ENCODE results near the gene ZBTB7C.
A peak's percentile ranks its signal among the peaks of the same experiment; 100 is the strongest.

Gene ZBTB7C

DNA sequence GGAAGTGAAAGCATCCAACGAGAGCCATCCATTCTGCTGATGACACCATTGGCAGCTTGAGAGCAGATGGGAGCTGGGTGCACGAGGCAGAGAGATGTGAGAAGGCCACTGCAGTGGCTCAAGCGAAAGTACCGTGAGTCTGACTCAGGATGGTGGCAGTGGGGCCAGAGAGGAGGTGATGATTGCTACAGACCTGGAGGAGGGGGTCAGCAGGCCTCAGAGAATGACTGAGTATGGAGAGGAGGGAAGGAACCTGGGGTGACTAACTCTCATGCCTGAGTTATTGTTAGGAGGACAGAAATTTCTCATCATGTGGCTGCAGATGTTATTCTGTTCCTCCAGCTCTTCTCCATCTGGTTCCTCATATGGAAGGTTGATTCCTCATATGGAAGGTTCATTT, 8.8 kb upstream of the ZBTB7C start:
- FAIRE-seq = no peak

DNA sequence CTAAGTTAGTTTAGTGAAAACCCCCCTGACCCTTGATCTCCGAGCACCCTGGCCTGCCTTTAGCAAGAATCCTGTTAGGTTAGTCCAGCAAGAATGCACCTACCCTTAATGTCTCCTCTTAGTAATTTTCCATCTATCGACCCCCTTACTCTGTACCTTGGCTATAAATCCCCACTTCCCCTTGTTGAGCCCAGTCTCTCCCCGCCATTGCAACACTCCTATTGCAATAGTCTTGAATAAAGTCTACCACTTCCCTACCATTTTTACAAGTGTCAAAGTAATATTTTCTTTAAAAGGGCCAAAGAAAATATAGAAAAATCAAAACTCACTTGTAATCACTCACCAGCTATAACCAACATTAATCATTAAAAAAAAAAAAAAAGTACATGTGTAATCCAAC, 4.2 kb upstream of the ZBTB7C start:
- FAIRE-seq = no peak

DNA sequence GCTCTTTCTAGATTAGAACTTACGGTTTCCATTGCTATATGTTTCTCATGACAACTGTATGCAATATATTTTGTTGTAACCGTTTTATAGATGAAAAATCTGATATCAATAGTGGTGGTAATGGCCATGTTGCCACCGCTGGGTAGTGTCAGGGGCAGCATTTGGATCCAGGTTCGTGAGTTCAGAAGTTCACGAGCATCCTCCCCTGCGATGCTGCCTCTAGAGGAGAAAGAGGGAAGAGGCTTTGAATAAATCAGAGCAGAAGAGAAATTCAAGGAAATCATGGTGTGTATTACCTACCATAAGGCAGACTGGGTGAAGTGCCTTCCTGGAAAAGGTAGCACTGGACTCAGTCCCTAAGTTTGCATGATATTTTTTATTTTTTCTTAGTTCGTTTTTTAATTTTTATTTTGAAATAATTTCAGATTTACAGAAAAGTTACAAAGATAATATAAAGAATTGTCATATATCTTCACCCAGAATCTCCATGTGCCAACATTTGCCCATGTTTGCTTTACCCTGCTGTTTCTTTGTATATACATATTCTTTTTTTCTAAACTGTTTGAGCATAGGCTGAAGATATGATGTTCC, 3.3 kb upstream of the ZBTB7C start:
- FAIRE-seq = peak; percentile 41

DNA sequence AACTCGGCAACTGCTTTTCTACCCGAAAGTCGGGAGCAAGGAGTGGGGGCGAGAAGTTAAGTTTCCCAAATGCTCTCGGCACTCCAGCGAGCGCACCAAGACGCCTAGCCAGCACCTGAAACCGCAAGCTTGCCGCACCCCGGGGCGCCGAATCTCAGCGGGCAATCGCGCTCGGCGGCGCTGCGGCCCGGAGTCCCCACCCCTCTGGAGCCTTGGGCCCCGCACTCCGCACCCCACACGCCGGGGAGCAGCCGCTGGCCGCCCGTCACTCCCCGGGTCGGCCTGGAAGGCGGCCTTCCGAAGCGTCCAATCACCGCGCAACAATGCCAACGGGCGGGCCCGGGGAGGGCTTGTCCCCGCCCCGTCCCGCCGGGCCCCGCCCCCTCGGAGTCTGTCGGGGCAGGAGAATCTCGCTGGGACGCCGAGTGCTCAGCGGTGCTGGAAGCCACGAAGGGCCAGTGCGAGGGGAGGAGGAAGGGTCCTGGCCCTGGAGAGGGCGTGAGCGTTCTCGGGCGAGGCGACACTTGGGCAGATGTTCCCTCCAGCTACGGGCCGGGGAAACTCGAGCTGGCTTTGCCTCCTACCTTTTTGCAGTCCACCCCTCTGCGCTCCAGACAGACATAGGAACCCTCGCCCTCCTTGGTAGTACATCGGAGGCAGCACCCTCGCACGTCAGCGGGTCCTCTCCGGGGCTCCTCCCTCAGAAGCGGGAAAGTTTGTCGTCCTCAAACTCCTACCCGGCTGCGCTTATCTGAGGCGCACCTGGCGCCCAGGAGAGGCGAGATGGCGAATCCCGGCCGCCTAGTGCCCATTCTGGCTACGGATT, 1.1 kb upstream of the ZBTB7C start:
- FAIRE-seq = no peak

DNA sequence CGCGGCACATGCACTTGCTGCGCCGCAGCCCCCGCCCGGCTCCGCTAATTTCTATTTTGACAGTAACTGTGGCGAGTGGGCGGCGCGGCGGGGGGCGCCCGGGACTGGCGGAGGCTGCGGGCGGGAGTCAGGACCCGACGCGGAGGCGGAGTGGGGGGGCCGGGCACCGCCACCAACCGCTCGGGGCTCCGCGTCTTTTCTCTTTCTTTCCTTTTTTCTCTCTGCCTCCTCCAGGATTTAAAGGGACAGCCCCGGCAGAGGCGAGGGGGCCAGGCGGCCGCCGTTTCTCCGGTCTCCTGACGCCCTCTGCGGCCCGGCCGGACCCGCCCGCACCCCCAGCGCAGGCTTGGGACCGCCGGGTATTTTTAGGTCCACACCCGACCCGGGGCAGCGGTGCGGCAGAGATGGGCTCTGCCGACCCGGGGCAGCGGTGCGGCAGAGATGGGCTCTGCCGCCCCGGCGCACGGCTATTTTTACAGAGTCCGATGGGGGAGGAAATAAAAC, 460 bp upstream of the ZBTB7C start:
- FAIRE-seq = no peak

DNA sequence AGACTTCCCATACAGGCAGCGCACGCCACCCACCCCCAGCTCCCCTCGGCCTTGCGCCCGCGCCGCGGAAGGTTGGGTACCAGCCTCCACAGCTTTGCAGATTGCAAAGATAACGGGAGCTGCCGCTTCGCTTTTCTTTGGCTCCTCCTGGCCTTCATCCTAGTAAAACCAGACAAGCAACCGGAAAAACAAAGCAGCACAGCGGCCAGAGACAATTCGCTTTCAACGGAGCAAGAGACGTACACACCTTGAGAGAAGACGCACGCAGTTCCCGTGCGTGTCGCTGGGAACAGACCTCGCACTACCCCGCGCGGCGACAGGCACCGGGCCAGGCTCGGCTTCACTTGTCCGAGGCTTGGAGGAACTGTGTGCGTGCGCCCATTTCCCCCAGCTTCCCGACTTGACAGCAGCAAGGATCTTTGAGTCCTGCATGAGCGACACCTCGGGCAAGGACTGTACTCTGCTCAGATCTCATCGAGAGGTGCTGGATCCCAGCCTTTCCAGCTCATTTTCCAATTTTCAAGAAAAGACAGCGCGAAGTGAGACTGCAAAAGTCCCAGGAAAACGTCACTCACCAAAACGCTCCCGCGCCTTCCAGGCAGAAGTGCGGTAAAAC, 964 bp downstream of the ZBTB7C start:
- no peak for FAIRE-seq

DNA sequence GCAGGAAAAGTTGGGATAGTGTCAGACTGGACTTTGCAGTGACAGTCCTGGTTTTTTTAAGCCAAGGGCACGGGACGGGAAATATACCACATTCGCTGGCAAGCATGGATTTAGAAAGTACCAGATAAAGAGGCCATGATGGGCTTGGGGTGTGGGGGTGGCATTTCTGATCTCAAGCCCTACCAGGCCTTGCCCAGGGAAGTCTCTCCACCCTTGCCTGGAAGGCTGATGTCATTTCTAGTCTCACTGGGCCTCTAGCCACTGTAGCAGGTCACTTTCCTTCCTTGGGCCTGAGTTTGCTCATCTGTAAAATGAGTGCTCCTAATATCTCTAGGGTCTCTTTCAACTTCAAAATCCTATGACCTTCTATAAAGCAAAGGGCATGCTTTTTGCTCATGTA, 1.8 kb downstream of the ZBTB7C start:
- FAIRE-seq = no peak

DNA sequence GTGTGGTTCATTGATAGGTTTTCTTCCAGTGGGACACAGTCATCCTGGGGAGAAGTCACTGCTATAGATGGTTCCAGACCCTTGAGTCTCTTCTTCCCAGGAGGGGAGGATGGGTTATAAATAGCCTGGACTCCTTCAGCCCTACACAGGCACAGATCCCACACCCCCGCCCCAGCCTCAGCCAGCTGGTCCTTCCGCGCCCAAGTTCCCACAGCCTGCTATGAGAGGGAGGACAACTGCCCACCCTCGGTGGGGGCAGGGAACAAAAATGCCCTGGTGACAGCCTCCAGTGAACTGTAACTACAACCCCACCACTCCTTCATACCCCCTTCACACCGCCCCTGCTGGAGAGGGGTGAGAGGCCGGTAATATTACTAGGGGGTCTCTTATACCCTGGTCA, 3.2 kb downstream of the ZBTB7C start:
- no peak for FAIRE-seq

DNA sequence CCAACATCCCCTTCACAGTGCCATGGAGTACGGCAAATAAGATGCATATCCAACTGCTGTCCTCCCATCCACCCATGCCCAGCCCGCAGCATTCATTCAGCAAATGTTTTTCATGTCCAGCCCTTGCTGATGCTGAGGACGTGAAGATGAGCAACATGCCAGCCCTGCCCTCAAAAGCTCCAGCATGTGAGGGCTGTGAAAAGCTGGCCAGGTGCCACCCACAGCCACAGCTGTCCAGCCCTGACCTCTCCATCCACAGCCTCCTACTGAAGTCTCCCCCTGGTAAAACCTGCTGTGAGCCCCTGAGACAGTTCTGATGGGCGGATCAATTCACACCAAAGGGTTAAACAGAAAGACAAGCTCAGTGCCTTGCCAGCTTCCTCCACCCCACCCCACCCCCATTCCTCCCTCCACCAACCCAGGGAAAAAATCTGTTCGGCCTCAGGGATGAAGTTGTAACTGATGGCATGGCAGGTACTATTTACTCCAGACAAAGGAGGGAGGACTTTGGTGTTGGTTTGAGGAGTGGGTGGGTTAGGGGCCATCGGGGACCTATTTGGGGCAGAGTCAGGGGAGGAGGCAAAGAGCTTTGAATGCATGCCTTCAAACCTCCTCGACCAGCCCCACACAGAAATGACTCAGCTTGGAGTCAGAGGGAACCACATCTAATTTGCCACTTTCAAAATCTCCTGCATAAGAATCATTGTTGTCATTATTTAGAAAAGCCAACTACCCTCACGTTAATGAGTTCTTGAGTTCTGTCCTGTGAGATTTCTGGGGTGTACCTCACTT, 4.3 kb downstream of the ZBTB7C start:
- no peak for FAIRE-seq

DNA sequence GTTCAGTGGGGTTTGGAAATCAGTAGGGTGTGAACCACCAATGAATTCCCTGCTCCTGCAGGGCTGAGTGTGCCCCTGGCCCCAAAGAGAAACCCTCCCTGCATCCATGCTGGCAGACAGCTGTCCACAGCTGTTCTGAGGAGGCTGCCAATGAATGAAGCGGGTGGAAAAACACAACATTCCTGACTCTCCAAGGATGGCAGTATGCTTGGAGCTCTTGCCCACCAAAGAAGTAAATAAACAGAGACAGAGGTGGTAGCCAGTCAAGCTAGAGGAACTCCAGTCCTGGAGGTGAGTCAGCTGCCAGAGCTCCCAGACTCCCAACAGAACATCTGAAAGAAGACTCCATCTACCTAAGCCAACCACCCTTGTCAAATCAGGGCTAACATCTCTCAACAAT, 6.2 kb downstream of the ZBTB7C start:
- no peak for FAIRE-seq

DNA sequence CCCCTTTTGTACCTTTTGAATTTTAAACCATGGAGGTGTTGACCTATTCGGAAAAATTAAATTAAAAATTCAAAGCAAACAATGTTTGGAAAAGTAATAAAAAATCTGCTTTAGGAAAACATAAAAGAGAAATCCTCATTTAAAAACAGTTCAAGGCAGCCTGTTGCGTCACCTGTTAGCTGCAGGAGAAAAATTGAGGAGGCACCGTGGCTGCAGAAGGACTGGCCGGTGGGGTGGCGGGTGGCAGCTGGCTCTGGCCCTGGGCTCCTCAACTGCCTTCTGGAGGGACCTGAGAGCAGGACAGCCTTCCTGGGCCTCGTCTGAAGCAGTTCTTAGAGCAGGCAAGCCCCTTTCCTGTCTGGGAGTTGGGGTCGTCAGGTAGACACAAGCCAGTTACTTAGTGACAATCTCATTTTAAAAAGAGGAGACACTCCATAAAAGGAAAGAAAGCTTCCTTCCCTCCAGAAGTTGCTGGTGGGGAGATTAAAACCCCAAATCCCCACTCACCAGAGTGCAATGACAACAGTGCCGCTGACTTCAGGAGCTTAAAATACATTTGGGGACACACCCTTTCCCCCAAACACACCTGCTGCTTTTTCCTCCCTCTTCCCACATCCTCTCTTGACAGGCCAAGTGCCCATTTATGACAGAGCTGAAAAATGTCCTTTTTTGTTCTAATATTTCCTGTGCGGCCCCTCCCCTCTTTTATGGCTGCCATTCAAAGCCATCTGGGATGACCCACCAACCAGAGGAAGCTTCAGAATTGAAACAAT, 9.7 kb downstream of the ZBTB7C start:
- no peak for FAIRE-seq

DNA sequence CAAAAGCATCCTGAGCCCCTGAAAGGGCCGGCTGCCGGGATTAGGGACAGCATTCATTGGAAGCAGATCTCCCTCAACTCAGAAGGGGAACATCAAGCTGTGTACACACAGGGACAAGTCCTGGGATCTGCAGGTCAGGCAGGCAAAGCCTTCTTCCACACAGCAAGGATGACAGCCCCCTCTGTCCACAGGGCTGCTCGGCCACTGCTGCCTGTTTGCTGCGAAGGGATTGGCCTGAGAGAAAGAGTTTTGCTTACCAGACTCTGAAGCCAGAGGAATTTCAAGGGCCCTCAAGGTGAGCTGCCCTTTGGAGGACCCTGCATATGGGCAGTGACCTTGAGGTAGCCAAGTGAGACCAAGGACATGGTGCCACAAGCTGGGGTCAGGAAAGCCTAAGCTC, 11.1 kb downstream of the ZBTB7C start:
- no peak for FAIRE-seq

DNA sequence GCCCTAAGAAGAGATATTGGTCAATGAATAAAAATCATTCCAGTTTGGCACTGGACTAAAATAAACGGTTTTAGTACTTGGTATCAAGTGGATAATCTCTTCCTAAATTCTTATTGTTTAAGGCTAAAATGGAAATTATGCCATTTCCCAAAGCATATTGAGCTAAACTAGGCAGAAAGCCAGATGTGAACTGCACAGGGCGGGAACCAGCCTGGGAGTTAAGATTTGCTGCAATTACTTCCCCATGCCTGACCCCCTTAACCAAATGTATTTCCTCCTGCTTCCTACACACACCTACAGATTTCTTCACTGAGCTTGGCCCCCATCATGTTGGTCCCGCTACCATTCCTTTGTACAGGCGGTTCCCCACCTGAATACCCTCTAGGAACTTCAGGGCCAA, 12.2 kb downstream of the ZBTB7C start:
- FAIRE-seq = no peak

DNA sequence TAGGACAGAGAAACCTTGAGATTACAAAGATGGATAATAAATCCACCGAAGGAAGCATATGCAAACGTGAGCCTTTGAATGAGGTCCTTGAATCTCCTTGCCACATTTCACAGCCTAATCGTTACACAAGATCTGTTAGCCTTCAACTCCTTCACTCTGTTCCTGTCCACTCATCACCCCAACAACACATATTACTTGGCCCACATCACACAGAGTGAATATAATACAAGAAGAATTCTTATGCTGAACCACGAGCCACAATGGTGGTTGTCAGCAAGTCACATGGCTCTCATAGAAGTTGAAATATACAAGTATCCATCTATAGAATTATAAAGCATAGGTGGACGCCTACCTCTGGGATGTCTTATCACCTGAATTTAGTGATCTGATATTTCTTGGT, 12.6 kb downstream of the ZBTB7C start:
- FAIRE-seq = no peak

DNA sequence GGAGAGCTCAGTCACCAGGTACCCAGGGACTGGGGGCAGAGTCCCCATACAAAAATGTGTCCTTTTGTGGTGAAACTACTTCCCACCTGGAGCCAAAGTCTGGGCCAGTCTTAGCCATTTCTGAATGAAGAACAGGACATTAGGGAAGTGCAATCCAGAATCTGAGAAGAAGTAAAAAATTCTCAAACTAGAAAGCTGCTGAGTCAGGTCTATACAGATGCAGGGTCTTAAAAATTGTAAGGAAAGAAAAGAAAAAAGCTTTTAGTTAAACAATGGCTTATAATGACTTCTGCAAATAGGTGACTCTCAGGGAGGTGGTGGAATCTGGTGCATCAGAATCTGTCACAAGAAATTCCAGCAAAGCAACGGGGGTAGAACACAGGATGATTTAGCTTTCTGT, 13.5 kb downstream of the ZBTB7C start:
- FAIRE-seq = no peak

DNA sequence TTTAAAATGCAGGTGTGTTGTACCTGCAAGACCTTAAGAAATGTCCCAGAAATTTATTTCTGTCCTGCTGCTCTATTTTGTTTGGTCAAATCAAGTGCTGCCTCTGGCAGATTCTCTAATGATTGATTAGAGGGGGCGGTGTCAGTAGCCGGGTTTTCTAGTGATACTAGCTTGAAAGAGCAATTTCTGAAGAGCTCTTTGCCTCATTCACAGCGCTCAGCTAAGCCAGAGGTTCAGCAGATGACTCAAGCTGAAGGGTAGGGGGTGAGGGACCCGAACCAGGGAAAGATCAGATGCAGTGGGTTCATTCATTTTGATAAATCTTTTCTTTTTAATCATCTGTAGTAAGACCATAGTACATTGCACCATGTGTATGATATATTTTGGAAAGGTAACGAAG, 15.0 kb downstream of the ZBTB7C start:
- FAIRE-seq = no peak

DNA sequence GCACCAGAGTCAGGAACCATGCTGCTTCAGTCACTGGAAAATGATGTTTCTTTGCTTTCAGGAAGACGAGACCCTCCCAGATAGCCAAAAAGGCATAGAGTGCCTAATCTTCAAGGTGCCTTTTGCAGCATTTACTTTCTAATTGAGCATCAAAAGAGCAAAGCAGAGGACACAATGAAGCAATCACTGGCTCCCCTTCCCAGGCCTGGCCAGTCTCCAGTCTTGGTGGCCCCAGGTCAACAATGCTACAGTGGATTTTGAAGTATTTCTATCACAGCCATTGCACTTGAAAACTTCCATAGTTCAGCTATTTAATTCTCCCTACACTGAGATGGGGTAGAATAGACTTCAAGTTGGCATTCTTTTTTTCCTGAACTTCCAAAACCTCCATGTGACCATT, 15.4 kb downstream of the ZBTB7C start:
- no peak for FAIRE-seq

DNA sequence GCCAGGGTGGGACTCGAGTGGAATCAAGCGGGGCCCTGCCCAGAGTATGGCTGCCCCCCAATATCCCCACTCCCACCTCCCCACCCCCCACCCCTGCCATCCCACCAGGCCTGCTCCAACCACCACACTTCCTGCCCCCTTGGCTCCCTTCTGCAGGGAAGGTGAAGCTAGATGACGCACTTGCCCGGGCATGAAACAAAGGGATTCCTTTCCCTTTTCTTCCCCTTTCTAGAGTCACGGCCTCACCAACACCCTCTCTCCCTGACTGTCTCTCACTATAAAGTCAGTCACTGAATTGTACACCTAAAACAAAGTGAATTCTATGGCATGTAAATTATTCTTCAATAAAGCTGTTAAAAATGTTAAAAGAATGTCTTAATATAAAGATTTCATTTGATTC, 16.0 kb downstream of the ZBTB7C start:
- no peak for FAIRE-seq

DNA sequence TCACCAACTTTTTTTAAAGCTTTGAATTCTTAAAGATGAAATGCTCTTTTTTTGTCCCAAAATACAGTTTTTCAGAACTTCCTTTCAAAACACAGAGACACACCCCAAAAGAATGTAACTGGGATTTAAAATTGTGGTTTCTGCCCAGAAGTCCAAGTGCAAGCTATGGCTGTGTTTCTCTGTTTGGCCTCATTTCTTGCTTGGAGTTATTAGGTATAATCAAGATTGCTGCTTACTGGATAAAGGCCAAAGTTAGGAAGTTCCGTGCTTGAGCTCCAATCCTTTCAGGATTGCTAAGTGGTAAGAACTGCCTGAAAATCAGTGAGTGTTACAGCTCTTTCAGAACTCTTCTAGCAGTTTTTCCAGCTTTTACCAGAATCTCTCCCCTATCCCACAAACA, 16.9 kb downstream of the ZBTB7C start:
- FAIRE-seq = no peak

DNA sequence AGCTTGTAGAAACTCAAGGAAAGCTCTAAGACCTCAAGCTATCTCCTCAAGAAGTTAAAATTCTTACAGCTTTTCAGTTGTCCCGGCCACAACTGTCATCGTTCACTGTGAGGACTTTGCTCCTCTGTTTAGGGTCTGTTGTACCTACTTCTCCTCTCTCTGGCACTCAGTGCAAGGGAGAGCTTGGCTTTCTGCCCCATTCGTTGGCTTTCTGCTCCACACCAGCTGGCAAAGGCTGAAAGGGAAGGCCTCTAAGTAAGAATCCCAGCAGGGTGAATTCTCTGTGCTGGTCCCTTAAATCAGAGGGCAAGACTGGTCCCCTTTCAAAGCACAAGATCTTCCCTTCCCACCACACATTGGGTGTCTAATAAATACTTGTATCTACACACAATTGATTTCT, 17.3 kb downstream of the ZBTB7C start:
- FAIRE-seq = no peak

DNA sequence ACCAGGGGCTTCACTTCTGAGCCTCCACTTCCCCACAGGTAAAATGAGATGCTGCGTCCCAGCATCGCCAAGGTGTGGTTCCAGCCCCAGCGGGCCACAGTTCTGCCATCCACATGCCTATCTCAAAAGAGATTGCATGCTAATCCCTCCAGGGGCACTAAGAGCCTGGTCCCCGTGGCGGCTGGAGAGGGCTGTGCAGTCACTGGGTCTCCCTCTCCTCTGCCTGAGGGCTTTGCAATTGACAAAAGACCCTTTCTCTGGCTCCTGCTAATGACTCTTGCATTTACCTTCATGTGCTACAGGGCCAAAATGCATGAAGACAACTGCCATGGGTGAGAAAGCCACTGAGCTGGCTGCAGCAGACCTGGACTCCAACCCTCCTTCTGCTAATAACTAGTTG, 18.5 kb downstream of the ZBTB7C start:
- FAIRE-seq = no peak

DNA sequence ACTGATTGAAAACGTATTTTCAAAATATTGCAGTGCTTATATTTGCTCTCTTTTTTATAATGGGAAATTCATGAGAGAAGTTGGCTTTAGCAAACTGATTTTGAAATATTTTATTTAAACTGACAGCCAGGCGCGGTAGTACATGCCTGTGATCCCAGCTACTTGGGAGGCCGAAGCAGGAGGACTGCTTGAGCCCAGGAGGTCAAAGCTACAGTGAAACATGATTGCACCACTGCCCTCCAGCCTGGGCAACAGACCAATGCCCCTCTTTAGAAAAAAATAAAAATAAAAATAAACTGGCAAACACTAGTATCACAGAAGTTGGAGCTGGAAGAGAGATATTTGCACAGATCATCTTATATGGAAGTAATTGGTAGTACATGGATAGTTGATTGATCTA, 20.7 kb downstream of the ZBTB7C start:
- no peak for FAIRE-seq

DNA sequence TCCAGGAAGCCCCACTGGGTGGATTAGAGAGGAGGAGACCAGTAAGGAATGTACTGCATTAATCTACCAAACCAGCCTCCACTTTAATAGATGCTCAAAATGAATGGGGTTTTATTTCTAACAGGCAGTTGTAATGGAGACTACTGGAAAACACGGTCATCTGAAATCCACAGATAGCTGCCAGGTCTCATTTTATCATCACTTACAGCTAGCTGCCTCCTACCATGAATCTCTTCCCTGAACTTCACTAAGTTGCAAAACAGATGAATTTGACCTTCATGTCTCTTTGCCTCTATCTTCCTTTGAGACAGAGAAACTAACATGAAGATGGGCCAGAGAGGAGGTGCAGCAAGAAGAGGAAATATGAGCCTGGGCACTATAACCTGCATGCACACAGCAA, 21.9 kb downstream of the ZBTB7C start:
- FAIRE-seq = no peak
